ENCODE data around the gene UGT1A4. TPM values are rescaled to one million over a fixed set of nuclear protein-coding genes. Genes with fewer than 3 reads are reported as not detected.
"Not testable (repeated sequence)": the region's sequence is repeated elsewhere in the genome, so short reads cannot be mapped to it uniquely, and the experiment has no call there.

UGT1A4 gene
- total and polyA plus RNA-seq, 8 donors = 0.19 TPM; not detected in 7

GRCh38 chr2:233740870-233741269, 22.3 kb downstream of the UGT1A4 start:
- Histone ChIP-seq H3K9me3 (no peaks in the 10 kb centered on the region), H3K4me1 (no peaks in the 10 kb centered on the region), H3K27me3 (no peaks in the 10 kb centered on the region), H3K27ac (no peak overlapping the region), H3K36me3 (no peaks in the 10 kb centered on the region), H3K4me3 (no peak overlapping the region)
- ATAC-seq (no peak), FAIRE-seq (no peak), DNase-seq (no peak)
- intact Hi-C loops (cut with DNase I) = no loop called here
- 69 to 74% methylated on average over 2 of the region's 2 CpGs for WGBS, 2 donors
- TF ChIP-seq CTCF (IDR thresholded peaks at IDR 0.05) = no peak

GRCh38 chr2:233743464-233744259, 25.1 kb downstream of the UGT1A4 start:
- intact Hi-C loops (cut with DNase I) = no loop called here
- ATAC-seq (no peak), DNase-seq (no peak), FAIRE-seq (no peak)
- H3K27ac ChIP-seq = no peak overlapping the region
- no peak for TF ChIP-seq CTCF (IDR thresholded peaks at IDR 0.05)
- H3K9me3 ChIP-seq = no peaks in the 10 kb centered on the region
- WGBS, 2 donors = 89 to 91% methylated on average over 44 to 46 of the region's 46 CpGs
- H3K4me1 ChIP-seq = no peaks in the 10 kb centered on the region
- H3K4me3 ChIP-seq = no peak overlapping the region
- no peaks in the 10 kb centered on the region for H3K36me3 ChIP-seq
- no peaks in the 10 kb centered on the region for H3K27me3 ChIP-seq

GRCh38 chr2:233745073-233745755, 26.7 kb downstream of the UGT1A4 start:
- H3K27me3 ChIP-seq = no peaks in the 10 kb centered on the region
- no peaks in the 10 kb centered on the region for H3K9me3 ChIP-seq
- DNase-seq = no peak
- no peak for TF ChIP-seq CTCF (IDR thresholded peaks at IDR 0.05)
- intact Hi-C loops (cut with DNase I) = no loop called here
- H3K27ac ChIP-seq = no peak overlapping the region
- H3K4me1 ChIP-seq = no peaks in the 10 kb centered on the region
- H3K4me3 ChIP-seq = no peak overlapping the region
- H3K36me3 ChIP-seq = no peaks in the 10 kb centered on the region
- ATAC-seq = no peak
- 57 to 62% methylated on average over 5 of the region's 5 CpGs for WGBS, 2 donors
- no peak for FAIRE-seq

- ATAC-seq; H3K27ac ChIP-seq; H3K9me3 ChIP-seq; H3K36me3 ChIP-seq; H3K4me1 ChIP-seq; intact Hi-C loops (cut with DNase I); H3K27me3 ChIP-seq; H3K4me3 ChIP-seq; DNase-seq; FAIRE-seq: not testable (repeated sequence)
- 52 to 57% methylated on average over 2 of the region's 2 CpGs for WGBS, 2 donors
Measured at GRCh38 chr2:233745838-233746237, 27.3 kb downstream of the UGT1A4 start.

- Histone ChIP-seq H3K4me3 (no peak overlapping the region), H3K4me1 (no peaks in the 10 kb centered on the region), H3K27me3 (no peaks in the 10 kb centered on the region), H3K9me3 (no peaks in the 10 kb centered on the region), H3K36me3 (no peaks in the 10 kb centered on the region), H3K27ac (no peak overlapping the region)
- TF ChIP-seq CTCF (IDR thresholded peaks at IDR 0.05) = no peak
- WGBS, 2 donors = 50 to 56% methylated on average over 10 of the region's 10 CpGs
- intact Hi-C loops (cut with DNase I) = no loop called here
- ATAC-seq (peak in 3 of 4 donors; percentile 38 to 79 (median 63)), FAIRE-seq (no peak), DNase-seq (no peak)
Measured at GRCh38 chr2:233746475-233747282, 28.1 kb downstream of the UGT1A4 start.
